ENCODE measurements around the gene SEZ6. TPM values are rescaled to one million over a fixed set of nuclear protein-coding genes. Genes with fewer than 3 reads are reported as not detected.
A peak's percentile ranks its signal among the peaks of the same experiment; 100 is the strongest.

The SEZ6 gene, protein sequence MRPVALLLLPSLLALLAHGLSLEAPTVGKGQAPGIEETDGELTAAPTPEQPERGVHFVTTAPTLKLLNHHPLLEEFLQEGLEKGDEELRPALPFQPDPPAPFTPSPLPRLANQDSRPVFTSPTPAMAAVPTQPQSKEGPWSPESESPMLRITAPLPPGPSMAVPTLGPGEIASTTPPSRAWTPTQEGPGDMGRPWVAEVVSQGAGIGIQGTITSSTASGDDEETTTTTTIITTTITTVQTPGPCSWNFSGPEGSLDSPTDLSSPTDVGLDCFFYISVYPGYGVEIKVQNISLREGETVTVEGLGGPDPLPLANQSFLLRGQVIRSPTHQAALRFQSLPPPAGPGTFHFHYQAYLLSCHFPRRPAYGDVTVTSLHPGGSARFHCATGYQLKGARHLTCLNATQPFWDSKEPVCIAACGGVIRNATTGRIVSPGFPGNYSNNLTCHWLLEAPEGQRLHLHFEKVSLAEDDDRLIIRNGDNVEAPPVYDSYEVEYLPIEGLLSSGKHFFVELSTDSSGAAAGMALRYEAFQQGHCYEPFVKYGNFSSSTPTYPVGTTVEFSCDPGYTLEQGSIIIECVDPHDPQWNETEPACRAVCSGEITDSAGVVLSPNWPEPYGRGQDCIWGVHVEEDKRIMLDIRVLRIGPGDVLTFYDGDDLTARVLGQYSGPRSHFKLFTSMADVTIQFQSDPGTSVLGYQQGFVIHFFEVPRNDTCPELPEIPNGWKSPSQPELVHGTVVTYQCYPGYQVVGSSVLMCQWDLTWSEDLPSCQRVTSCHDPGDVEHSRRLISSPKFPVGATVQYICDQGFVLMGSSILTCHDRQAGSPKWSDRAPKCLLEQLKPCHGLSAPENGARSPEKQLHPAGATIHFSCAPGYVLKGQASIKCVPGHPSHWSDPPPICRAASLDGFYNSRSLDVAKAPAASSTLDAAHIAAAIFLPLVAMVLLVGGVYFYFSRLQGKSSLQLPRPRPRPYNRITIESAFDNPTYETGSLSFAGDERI
- not detected for total RNA-seq

DNA sequence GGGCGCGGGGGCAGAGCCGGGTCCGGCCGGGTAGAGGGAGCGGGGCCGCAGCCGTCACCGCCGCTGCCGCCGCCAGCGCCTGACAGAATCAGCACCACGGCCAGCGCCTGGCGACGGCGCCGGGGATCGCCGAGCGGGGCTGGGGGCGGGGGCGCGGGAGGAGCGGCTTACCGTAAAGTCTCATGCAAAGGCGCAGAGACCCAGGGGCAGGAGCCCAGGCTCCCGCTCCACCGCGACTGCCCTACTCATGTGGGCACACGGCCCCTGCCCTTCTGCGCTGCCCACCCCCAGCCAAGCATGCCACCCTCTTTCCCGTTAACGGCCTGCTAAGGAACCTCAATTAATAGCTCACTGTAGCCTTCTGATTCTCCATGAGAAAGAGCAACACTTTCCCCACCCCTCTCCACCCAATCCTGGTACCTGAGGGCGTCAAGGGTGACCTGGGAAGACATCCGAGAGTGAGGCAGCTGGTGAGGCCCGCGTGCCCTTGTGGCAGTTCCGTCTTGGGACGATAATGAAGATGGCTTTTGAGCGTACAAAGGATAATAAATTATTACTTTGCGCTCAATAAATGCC, at the start of gene SEZ6:
Gene SEZ6 (minus strand): TSS at position 98 of the 576 bp plus-strand sequence. CDS start 164 bp downstream, outside the sequence.
- no peaks in the 10 kb centered on the region for H3K9me3 Mint-ChIP-seq
- H3K4me1 Mint-ChIP-seq: no peaks in the 10 kb centered on the region
- H3K36me3 Mint-ChIP-seq (ENCODE audit: low read depth): no peaks in the 10 kb centered on the region
- ATAC-seq (replicated peaks): peak; percentile 60
- H3K27me3 Mint-ChIP-seq: peaks cover 45% of the 10 kb centered on the region
- H3K27ac Mint-ChIP-seq: no peak within 1 kb of the TSS
- no peak within 1 kb of the TSS for H3K4me3 Mint-ChIP-seq

DNA sequence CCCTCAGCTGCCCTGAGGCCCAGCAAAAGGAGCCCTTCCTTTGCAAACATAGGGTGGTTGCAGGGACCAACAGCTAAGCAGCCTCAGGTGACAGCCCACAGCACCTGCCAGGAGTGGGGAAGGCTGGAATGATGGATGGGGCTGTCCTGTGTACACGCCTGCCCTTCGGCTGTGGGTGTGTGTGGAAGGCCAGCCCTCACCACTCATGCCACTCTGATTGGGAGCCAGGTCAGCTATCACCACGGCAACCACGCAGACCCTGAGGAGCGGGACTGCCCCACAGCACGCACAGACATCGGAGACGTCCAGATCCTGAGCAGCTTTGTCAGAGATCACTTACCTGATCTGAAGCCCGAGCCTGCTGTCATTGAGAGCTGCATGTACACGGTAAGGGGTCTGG, 49.0 kb upstream of the SEZ6 start:
- no peak for ATAC-seq (replicated peaks)
- H3K4me1 Mint-ChIP-seq: no peaks in the 10 kb centered on the region

DNA sequence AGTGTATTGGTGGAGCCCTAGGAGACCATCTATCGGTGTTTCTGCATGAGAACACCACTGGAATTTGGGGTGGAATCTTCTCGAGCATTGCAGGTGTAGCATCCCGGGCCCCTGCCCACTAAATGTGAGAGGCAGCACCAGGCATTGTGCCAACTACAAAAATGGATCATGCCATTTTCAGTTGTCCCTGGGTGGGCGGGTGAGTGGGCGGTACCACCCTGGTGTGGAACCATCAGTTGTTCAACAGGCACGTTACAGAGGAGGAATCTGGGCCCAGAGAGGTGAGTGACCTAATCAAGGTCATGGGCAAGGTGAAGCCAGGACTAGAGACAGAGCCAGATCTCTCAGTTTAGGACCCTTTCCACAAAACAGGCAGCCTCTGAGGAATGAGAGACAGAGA, 45.9 kb upstream of the SEZ6 start:
- H3K4me3 Mint-ChIP-seq: no peak overlapping the region
- no peaks in the 10 kb centered on the region for H3K36me3 Mint-ChIP-seq (ENCODE audit: low read depth)
- H3K27me3 Mint-ChIP-seq: peaks cover 8% of the 10 kb centered on the region
- H3K27ac Mint-ChIP-seq: peak overlapping the region; percentile 3
- no peaks in the 10 kb centered on the region for H3K9me3 Mint-ChIP-seq
- no peak for ATAC-seq (replicated peaks)
- no peaks in the 10 kb centered on the region for H3K4me1 Mint-ChIP-seq

More for the DNA sequence above, 49.0 kb upstream of the SEZ6 start:
- Mint-ChIP-seq H3K36me3 (ENCODE audit: low read depth) (no peaks in the 10 kb centered on the region), H3K27ac (no peak overlapping the region), H3K27me3 (peaks cover 7% of the 10 kb centered on the region), H3K9me3 (no peaks in the 10 kb centered on the region), H3K4me3 (no peak overlapping the region)

DNA sequence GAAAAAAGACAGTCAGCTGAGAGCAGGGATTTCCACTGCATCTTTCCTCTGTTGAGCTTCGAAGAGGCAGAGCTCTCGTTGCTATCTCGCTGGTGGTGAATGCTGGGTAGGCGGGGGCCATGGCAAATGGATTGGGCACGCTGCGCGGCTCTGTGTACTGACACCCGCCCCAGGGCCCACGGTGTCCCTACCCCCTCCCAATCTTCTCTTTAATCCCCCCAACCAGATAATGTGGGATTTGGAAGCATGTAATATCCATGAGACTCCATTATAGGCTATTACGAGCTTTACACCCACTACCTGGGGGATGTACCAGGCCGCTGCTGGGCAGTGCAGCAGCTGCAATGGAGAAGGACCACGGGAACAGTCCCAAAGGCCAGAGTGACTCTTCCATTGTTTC, 45.4 kb upstream of the SEZ6 start:
- H3K36me3 Mint-ChIP-seq (ENCODE audit: low read depth): no peaks in the 10 kb centered on the region
- no peaks in the 10 kb centered on the region for H3K4me1 Mint-ChIP-seq
- peak overlapping the region; percentile 3 for H3K27ac Mint-ChIP-seq
- H3K9me3 Mint-ChIP-seq: no peaks in the 10 kb centered on the region
- no peak overlapping the region for H3K4me3 Mint-ChIP-seq
- ATAC-seq (replicated peaks): no peak
- H3K27me3 Mint-ChIP-seq: peaks cover 11% of the 10 kb centered on the region

DNA sequence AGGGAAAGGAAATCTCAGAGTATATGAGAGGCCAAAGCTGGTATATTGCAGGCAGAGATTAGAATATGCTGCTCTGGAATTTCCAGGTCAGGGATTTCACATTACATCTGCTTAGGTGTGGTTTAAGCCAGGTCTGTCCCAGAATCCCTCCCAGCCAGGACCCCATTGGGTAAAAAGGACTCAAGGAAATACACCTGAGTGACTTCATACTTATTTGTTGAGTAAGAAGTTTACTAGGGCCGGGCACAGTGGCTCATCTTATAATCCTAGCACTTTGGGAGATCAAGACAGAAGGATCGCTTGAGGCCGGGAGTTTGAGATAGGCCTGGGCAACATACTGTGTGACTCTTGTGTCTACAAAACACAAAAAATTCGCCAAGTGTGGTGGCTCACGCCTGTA, 44.3 kb upstream of the SEZ6 start:
- no peak for ATAC-seq (replicated peaks)
- H3K36me3 Mint-ChIP-seq (ENCODE audit: low read depth): no peaks in the 10 kb centered on the region

DNA sequence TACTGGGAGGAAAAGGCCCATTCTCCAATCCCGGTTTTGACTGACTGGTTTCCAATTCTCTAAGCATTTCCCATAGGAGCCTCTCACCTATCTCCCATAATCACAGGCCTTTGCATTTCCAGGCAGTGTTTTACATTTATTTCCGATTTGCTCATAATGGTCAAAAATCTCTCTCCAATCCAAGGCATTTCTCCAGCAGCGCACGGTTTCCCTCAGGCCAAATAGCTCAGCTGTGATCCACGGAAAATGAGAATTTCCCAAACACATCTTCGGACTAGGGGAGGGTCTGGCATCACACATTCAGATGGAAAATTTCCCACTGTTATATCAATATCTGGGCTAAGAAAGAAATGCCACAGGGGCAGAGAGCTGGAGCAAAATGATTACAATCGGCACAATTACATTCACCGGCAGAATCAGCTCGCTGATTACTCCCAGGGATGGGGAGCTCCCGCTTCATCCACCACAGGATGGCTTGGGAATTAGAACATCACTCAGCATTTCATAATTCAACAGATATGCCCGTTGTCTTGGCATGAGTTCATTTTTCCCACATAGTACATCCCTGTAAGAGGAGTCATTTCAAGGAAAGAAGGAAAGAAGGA, 43.8 kb upstream of the SEZ6 start:
- no peaks in the 10 kb centered on the region for H3K9me3 Mint-ChIP-seq
- no peaks in the 10 kb centered on the region for H3K36me3 Mint-ChIP-seq (ENCODE audit: low read depth)
- H3K27ac Mint-ChIP-seq: no peak overlapping the region
- no peak for ATAC-seq (replicated peaks)
- H3K4me3 Mint-ChIP-seq: no peak overlapping the region
- H3K4me1 Mint-ChIP-seq: no peaks in the 10 kb centered on the region
- H3K27me3 Mint-ChIP-seq: peaks cover 17% of the 10 kb centered on the region

More for the DNA sequence above, 44.3 kb upstream of the SEZ6 start:
- Mint-ChIP-seq H3K27me3 (peaks cover 17% of the 10 kb centered on the region), H3K27ac (no peak overlapping the region), H3K4me3 (no peak overlapping the region), H3K9me3 (no peaks in the 10 kb centered on the region), H3K4me1 (no peaks in the 10 kb centered on the region)

DNA sequence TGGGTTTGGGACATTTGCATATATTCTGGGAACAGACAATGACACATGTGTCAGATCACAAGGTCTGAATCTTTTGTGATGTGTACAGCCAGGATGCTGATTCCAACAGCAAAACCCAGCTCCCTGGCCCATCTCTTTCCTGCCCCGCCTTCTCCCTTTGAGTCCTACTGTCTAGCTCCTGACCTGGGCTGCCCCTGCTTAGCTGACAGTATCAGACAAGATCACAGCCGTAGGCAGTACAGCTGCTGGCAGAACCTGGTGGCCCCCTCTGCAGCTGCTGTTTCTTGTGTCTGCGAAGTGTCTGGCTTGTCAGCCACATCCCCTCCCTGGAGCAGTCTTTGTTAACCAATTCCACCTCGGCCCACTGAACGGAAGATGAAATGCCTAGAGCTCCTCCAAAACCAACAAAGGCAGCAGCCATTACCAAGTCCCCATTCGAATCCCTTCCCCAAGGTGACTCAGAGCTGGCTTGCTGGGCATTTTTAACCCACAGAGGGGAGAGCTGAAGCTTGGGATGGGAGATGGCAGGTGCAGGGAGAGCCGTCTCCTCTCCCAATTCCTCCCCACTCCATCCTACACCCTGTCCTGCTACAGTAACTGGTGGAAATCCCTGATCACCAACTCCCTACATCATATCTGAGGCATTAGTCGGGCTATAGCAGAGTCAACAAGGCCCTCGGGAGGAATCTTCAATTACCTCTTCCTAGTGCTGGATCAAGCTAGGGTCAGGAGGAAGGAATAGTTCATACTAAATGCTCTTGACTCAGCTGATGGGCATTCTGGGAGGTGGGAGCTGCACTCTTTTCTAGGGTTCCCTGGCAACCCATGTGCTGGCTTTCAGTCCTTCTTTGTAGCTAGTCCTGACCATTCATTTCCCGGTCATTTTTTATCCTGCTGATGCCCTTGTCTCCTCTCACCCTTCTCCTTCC, 42.9 kb upstream of the SEZ6 start:
- Mint-ChIP-seq H3K27ac (no peak overlapping the region), H3K9me3 (no peaks in the 10 kb centered on the region), H3K4me3 (no peak overlapping the region), H3K4me1 (no peaks in the 10 kb centered on the region), H3K27me3 (peaks cover 17% of the 10 kb centered on the region), H3K36me3 (ENCODE audit: low read depth) (no peaks in the 10 kb centered on the region)
- ATAC-seq (replicated peaks): peak; percentile 56

DNA sequence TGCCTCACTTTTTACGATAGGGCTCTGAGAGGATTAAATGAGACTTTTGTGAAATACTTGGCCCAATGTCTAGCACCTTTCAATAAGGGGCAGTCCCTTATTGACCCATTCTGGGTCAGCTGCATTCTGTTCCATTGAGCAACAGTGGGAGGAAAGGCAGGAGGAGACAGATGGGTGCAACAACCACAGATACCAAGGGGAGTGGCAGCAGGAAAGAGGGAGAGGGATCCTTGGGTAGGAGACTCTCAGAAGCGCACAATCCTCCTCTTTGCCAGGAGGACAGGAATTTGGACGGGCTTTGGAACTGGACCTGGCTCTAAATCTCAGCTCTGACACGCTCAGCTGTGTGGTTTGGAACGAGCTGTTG, 40.6 kb upstream of the SEZ6 start:
- Mint-ChIP-seq H3K4me3 (no peak overlapping the region), H3K4me1 (no peaks in the 10 kb centered on the region), H3K36me3 (ENCODE audit: low read depth) (no peaks in the 10 kb centered on the region), H3K27me3 (peaks cover 13% of the 10 kb centered on the region), H3K27ac (no peak overlapping the region), H3K9me3 (no peaks in the 10 kb centered on the region)
- ATAC-seq (replicated peaks): no peak

DNA sequence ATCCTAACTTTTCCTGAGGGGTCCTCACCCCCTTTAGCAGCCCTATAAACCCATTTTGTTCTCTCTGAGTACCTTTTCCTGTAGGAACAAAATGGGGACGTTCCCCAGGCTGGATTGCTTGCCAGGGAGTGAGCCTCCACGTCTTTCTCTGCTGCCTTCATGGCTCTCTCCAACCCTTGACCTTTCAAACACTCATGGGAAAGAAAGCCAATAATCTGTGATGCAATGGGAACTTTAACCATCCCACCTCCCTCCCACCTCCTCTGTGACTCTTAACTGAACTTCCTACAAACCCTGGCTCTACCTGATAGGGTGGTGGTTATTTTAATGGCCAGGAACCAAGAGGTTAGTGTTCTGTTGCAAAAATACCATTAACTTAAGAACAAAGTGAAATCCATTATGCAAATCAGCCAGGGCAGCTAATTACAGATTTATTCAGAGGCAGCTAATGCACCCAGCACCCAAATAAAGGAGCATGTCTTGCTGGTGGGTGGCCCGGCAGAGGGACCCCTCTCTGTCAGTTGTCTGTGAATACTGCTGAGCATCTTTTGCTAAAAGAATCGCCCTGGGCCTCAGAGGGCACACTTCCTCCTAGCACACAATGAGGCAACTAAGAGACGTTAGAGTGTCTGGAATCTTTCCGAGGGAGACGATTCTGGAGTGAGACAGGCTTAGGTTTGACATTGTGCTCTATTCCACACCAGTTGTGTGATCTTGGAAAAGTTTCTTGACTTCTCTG, 40.1 kb upstream of the SEZ6 start:
- no peak overlapping the region for H3K27ac Mint-ChIP-seq
- no peaks in the 10 kb centered on the region for H3K9me3 Mint-ChIP-seq
- no peak for ATAC-seq (replicated peaks)
- H3K4me1 Mint-ChIP-seq: no peaks in the 10 kb centered on the region
- no peaks in the 10 kb centered on the region for H3K36me3 Mint-ChIP-seq (ENCODE audit: low read depth)
- peaks cover 13% of the 10 kb centered on the region for H3K27me3 Mint-ChIP-seq
- no peak overlapping the region for H3K4me3 Mint-ChIP-seq

DNA sequence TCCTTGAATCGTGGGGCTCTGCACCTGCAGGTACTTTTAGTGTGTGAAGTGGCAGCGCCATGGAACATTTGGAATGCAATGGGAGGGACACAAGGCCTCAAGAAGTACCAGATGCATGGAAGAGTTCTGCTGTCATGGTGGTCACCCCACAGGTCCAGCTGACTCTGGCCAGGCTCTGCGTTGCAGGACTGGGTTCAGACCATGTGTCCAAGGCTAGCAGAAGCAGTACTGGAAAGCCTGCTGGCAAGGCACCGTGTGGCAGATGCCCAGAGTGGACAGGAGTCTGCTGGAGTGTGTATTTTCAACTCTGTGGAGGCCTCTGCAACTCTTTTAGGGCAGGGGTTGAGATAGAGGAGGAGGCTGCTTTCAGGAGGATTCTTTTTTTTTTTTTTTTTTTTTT, 39.2 kb upstream of the SEZ6 start:
- Mint-ChIP-seq H3K9me3 (no peaks in the 10 kb centered on the region), H3K27ac (no peak overlapping the region), H3K36me3 (ENCODE audit: low read depth) (no peaks in the 10 kb centered on the region), H3K4me3 (no peak overlapping the region), H3K27me3 (peaks cover 12% of the 10 kb centered on the region), H3K4me1 (no peaks in the 10 kb centered on the region)
- no peak for ATAC-seq (replicated peaks)

DNA sequence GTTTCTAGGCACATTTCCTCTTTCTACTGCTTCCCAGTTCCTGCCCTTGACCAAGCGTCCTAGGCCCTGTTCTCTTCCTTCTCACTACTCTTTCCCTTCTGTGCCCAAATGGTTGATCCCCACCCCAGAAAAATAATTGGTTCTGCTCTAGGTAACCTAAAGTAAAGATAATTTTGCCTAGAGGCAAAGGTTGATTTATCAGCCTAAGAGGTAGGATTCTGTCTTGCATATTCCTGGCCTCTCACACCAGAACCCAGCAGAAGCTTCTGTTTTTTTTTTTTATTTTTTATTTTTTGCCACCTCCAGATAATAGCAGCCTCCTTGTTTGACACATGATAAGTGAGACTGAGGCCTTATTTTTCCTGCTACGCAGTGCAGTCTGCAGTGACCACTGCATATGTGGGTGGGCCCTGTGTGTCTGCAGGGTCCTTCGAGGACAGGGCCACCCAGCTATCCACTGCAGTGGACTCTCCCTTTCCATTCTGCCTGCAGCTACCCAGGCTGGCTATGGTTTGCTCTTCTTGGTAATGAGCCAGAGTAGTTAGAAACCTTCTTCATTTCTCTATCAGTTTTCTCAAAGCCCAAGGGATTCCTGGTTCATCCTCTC, 37.8 kb upstream of the SEZ6 start:
- Mint-ChIP-seq H3K27me3 (peaks cover 9% of the 10 kb centered on the region), H3K9me3 (no peaks in the 10 kb centered on the region), H3K4me1 (no peaks in the 10 kb centered on the region), H3K4me3 (no peak overlapping the region), H3K36me3 (ENCODE audit: low read depth) (no peaks in the 10 kb centered on the region), H3K27ac (no peak overlapping the region)
- ATAC-seq (replicated peaks): no peak

DNA sequence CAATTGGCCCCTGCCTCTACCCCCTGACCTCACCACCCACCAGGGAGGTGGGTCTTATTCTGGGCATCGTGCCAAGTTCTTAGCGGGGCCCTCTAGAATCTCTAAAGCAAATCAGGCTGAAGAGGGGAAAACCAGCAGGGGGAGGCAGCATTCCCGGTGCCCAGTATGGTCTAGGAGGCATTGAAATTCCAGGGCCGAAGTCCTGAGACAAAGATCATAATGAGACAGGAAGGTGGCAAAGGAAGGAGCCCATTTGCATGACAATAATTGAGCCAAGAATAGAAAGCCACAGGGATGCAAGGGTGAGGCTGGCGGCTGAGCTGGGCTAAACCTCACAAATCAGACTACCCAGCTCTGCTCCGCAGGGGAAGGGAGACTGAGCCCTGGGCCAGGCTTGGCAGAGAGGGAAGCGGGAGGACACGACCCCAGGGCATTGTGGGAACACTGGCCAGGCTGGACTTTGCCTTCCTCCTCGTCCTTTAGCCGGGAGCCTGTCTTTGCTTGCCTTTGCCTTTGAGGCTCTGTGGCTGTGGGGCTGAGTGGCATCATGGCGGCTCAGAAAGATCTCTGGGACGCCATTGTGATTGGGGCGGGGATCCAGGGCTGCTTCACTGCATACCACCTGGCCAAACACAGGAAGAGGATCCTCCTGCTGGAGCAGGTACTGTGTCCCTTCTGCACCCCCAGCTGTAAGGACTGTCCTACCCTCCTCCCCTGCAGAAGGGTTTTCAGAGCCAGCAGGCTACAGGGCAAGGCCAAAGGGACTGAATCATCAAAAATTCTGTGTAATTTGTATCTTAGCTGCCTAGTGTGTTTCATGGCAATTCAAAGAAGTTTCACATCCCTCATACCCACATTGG, 37.1 kb upstream of the SEZ6 start, which contains the start of gene PIPOX:
Gene PIPOX (plus strand): TSS at position 463 of the 860 bp plus-strand sequence. CDS start 85 bp downstream, at position 548.
- Mint-ChIP-seq H3K36me3 (ENCODE audit: low read depth) (no peaks in the 10 kb centered on the region), H3K27me3 (peaks cover 9% of the 10 kb centered on the region), H3K27ac (no peak within 1 kb of the TSS), H3K9me3 (no peaks in the 10 kb centered on the region), H3K4me1 (no peaks in the 10 kb centered on the region), H3K4me3 (no peak within 1 kb of the TSS)
- no peak for ATAC-seq (replicated peaks)
